ENCODE results near the gene UQCRC1. TPM values are rescaled to one million over a fixed set of nuclear protein-coding genes. Genes with fewer than 3 reads are reported as not detected.

UQCRC1 gene
- total RNA-seq, 1 donor: 131 TPM

DNA sequence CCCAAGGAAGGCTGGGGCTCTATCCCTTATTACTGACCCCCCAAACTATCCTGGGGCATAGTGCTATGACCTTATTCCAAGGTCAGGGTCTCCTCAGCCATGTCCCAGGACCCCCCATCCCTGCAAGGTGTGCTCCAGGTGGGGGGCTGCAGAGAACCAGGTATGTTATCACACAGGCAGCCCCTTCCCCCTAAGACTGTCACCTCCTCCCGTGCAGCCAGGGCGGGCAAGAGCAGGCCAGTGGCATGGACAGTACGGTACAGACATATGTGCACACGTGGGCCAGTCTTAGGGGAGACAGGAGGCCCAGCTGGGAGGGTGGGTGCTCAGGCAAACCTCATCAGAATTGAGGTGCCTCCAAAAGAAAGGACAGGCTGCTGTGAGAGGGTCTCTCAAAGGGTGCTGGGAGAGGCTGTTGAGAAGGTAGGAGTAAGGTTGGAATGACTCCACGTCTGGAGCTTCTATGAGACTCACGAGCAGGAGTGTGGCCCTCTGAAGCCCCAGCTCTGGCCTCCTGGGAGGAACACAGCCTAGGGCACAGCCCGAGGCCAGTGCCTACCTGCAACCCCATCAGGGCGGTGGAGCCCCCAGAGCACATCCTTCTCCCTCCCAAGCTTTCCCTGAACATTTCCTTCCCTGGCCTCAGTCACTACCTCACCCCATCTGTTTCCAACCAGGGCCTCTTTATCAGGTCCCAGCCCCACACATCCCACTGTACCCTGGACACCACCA, 12.6 kb downstream of the UQCRC1 start:
- H3K4me3 ChIP-seq (ENCODE audit: low read length): no peak overlapping the region
- no peaks in the 10 kb centered on the region for H3K9me3 ChIP-seq (ENCODE audit: low read depth, low read length)
- no peaks in the 10 kb centered on the region for H3K4me1 ChIP-seq (ENCODE audit: insufficient read depth, low read length)
- H3K27me3 ChIP-seq (ENCODE audit: insufficient read depth, low read length): peaks cover 15% of the 10 kb centered on the region

- Histone ChIP-seq H3K4me1 (ENCODE audit: insufficient read depth, low read length) (no peaks in the 10 kb centered on the region), H3K9me3 (ENCODE audit: low read depth, low read length) (no peaks in the 10 kb centered on the region), H3K4me3 (ENCODE audit: low read length) (no peak overlapping the region), H3K27me3 (ENCODE audit: insufficient read depth, low read length) (peaks cover 15% of the 10 kb centered on the region)
Measured at GRCh38 chr3:48596157-48596556, 13.3 kb downstream of the UQCRC1 start.

GRCh38 chr3:48595526-48596121, 13.8 kb downstream of the UQCRC1 start:
- Histone ChIP-seq H3K9me3 (ENCODE audit: low read depth, low read length) (no peaks in the 10 kb centered on the region), H3K4me1 (ENCODE audit: insufficient read depth, low read length) (no peaks in the 10 kb centered on the region), H3K4me3 (ENCODE audit: low read length) (no peak overlapping the region), H3K27me3 (ENCODE audit: insufficient read depth, low read length) (peaks cover 15% of the 10 kb centered on the region)

DNA sequence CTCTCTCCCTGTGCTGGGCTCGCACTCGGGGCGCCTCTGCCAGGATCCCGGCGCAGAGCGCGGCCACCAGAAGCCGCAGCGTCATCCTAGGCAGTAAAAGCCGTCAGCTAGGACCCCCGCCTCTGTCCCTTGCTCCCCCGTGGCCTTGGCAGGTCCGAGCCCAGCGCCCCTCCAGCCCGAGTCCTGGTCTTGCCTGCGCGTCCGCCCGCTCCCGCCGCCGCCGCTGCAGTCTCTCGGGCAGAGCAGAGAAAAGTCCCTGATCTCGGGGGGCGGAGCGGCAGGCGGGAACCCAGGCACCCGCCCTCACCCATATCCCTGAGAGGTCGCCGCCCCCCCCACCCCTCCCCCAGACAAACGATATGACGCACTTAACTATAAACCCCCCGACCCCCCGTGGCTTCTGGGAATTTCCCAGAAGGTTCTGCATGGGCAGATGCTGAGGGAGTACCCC, 14.3 kb downstream of the UQCRC1 start, which contains the start of gene COL7A1:
Gene COL7A1 (minus strand): TSS at position 255 of the 451 bp plus-strand sequence. CDS start 170 bp downstream, at position 85.
- Histone ChIP-seq H3K4me1 (ENCODE audit: insufficient read depth, low read length) (no peaks in the 10 kb centered on the region), H3K4me3 (ENCODE audit: low read length) (no peak within 1 kb of the TSS)

GRCh38 chr3:48594417-48595049, 14.9 kb downstream of the UQCRC1 start:
- H3K4me1 ChIP-seq (ENCODE audit: insufficient read depth, low read length): no peaks in the 10 kb centered on the region
- no peaks in the 10 kb centered on the region for H3K9me3 ChIP-seq (ENCODE audit: low read depth, low read length)
- H3K4me3 ChIP-seq (ENCODE audit: low read length): no peak overlapping the region
- H3K27me3 ChIP-seq (ENCODE audit: insufficient read depth, low read length): peaks cover 15% of the 10 kb centered on the region

More for the DNA sequence above, 14.3 kb downstream of the UQCRC1 start, which contains the start of gene COL7A1:
- H3K27me3 ChIP-seq (ENCODE audit: insufficient read depth, low read length): peaks cover 15% of the 10 kb centered on the region
- no peaks in the 10 kb centered on the region for H3K9me3 ChIP-seq (ENCODE audit: low read depth, low read length)

DNA sequence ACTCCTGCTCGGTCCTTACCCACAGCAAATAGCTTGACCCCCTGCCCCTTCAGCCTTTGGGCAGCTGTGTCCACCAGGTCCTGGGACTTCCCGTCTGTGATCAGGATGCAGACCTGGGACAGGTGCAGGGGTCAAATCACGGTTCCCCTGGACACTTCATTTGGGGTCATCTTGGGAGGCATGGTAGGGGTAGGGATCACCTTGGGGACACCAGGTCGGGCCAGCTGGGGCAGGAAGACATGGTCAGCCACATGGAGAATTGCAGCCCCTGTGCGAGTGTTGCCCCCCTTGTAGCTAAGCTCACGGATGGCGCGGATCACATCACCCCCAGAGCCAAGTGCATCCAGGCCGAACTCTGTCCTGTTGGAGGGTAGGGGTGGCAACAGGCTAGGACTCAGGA, 16.1 kb downstream of the UQCRC1 start:
- Histone ChIP-seq H3K9me3 (ENCODE audit: low read depth, low read length) (no peaks in the 10 kb centered on the region), H3K27me3 (ENCODE audit: insufficient read depth, low read length) (peaks cover 15% of the 10 kb centered on the region), H3K4me1 (ENCODE audit: insufficient read depth, low read length) (no peaks in the 10 kb centered on the region), H3K4me3 (ENCODE audit: low read length) (no peak overlapping the region)

DNA sequence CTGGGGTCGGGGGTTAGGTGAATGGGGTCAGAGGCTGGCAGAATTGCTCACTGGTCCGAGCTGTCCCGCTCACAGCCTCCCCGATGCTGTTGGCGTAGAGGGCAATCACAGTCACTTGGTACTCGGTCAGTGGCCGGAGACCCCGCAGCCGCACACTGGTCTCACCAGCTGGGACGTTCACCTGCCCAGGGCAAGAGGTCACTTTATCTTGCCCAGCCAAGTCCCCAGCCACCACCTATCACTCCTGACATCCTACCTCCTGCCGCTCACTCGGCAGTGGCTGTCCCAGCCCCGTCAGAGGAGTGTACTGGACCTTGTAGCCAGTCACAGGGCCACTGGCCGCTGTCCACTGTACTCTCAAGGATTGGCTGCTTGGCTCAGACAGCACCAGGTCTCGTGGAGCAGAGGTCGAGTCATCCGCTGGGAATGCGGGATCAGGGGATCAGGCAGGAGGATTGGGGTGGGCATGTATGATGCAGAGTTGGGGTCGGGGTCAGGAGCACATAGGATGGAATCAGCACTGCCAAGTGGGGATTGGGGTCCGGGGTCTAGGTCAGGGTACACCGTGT, 16.8 kb downstream of the UQCRC1 start:
- Histone ChIP-seq H3K9me3 (ENCODE audit: low read depth, low read length) (no peaks in the 10 kb centered on the region), H3K4me3 (ENCODE audit: low read length) (no peak overlapping the region), H3K27me3 (ENCODE audit: insufficient read depth, low read length) (peaks cover 15% of the 10 kb centered on the region), H3K4me1 (ENCODE audit: insufficient read depth, low read length) (no peaks in the 10 kb centered on the region)

DNA sequence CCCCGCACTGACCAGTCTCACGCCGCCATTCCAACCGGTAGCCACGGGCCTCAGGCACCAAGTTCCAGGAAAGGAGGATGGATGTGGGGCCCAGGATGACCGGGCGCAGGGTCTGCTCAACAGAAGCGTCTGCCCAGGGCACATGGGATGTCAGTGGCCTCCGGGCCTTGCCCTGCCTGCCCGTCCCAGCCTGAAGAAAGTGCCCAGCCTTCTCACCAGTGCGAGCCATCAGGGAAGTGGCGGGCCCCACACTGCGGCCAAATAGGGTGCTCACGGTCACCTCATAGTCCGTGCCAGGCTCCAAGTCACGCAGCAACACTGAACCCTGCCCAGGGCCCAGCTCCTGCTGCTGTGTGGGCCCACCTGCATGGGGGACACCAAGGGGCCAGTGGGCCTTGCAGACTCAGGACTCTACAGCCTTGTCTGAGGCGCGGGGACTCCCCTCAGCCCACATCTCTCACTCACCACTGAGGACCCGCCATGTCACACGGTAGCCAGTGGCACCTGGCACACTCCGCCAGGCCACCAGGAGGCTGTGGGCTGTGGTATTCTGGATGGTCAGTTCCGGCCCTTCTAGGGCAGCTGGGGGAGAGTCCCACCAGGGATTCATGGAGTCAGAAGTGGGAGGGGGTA, 17.4 kb downstream of the UQCRC1 start:
- Histone ChIP-seq H3K9me3 (ENCODE audit: low read depth, low read length) (no peaks in the 10 kb centered on the region), H3K4me1 (ENCODE audit: insufficient read depth, low read length) (no peaks in the 10 kb centered on the region), H3K27me3 (ENCODE audit: insufficient read depth, low read length) (peaks cover 15% of the 10 kb centered on the region), H3K4me3 (ENCODE audit: low read length) (no peak overlapping the region)

- Histone ChIP-seq H3K4me1 (ENCODE audit: insufficient read depth, low read length) (no peaks in the 10 kb centered on the region), H3K27me3 (ENCODE audit: insufficient read depth, low read length) (peaks cover 15% of the 10 kb centered on the region), H3K4me3 (ENCODE audit: low read length) (no peak overlapping the region), H3K9me3 (ENCODE audit: low read depth, low read length) (no peaks in the 10 kb centered on the region)
Measured at GRCh38 chr3:48591436-48591835, 18.0 kb downstream of the UQCRC1 start.

- no peaks in the 10 kb centered on the region for H3K27me3 ChIP-seq (ENCODE audit: insufficient read depth, low read length)
- H3K4me1 ChIP-seq (ENCODE audit: insufficient read depth, low read length): no peaks in the 10 kb centered on the region
- H3K9me3 ChIP-seq (ENCODE audit: low read depth, low read length): no peaks in the 10 kb centered on the region
- no peak overlapping the region for H3K4me3 ChIP-seq (ENCODE audit: low read length)
Measured at GRCh38 chr3:48588230-48588629, 21.2 kb downstream of the UQCRC1 start.

GRCh38 chr3:48587686-48588085, 21.8 kb downstream of the UQCRC1 start:
- no peaks in the 10 kb centered on the region for H3K4me1 ChIP-seq (ENCODE audit: insufficient read depth, low read length)
- H3K9me3 ChIP-seq (ENCODE audit: low read depth, low read length): no peaks in the 10 kb centered on the region
- no peak overlapping the region for H3K4me3 ChIP-seq (ENCODE audit: low read length)
- no peaks in the 10 kb centered on the region for H3K27me3 ChIP-seq (ENCODE audit: insufficient read depth, low read length)

DNA sequence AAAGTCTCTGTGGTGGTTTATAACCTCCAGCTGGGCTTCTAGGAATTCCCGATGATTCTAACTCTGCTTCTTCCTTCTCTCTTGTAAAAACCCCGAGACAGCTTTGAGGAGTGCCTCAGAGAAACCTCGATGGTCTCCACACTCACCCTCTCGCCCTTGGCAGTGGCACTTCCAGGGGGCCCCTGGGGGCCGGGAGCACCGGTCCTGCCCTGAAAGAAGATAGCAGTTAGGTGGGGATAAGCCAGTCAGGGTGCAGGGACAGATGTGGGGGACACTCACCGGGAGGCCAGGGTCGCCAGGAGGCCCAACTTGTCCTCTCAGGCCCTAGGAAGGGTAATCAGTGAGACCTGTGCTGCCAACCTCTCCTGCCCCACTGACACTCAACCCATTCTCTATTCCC, 24.0 kb downstream of the UQCRC1 start:
- H3K4me3 ChIP-seq (ENCODE audit: low read length): no peak overlapping the region
- no peaks in the 10 kb centered on the region for H3K9me3 ChIP-seq (ENCODE audit: low read depth, low read length)
- H3K27me3 ChIP-seq (ENCODE audit: insufficient read depth, low read length): no peaks in the 10 kb centered on the region
- no peaks in the 10 kb centered on the region for H3K4me1 ChIP-seq (ENCODE audit: insufficient read depth, low read length)

- Histone ChIP-seq H3K9me3 (ENCODE audit: low read depth, low read length) (no peaks in the 10 kb centered on the region), H3K4me3 (ENCODE audit: low read length) (no peak overlapping the region), H3K27me3 (ENCODE audit: insufficient read depth, low read length) (no peaks in the 10 kb centered on the region), H3K4me1 (ENCODE audit: insufficient read depth, low read length) (no peaks in the 10 kb centered on the region)
Measured at GRCh38 chr3:48584836-48585235, 24.6 kb downstream of the UQCRC1 start.

- no peaks in the 10 kb centered on the region for H3K9me3 ChIP-seq (ENCODE audit: low read depth, low read length)
- H3K4me3 ChIP-seq (ENCODE audit: low read length): no peak overlapping the region
- no peaks in the 10 kb centered on the region for H3K4me1 ChIP-seq (ENCODE audit: insufficient read depth, low read length)
- no peaks in the 10 kb centered on the region for H3K27me3 ChIP-seq (ENCODE audit: insufficient read depth, low read length)
Measured at GRCh38 chr3:48581621-48582481, 27.6 kb downstream of the UQCRC1 start.

Data from mononuclear cell (primary cell).